CD4-positive, CD25-positive, alpha-beta regulatory T cell (primary cell): ENCODE data around the gene SERINC5. TPM values are rescaled to one million over a fixed set of nuclear protein-coding genes. Genes with fewer than 3 reads are reported as not detected.
"Not testable (repeated sequence)": the region's sequence is repeated elsewhere in the genome, so short reads cannot be mapped to it uniquely, and the experiment has no call there.

Source experiments
- ATAC-seq, 2 donors: fragments of 150-1000 bp; cut with Tn5 transposase; one replicate each; pipeline ENCODE4 v1.10.0; 2021; ENCODE audit warnings: low read depth in 2 of 2, moderate number of reproducible peaks in 2 of 2, moderate library complexity in 1 of 2
- DNase-seq, 3 donors: peaks; one replicate each; pipeline versions ENCODE4 v3.0.0 to v3.0.0-alpha.2; 2012 to 2022; ENCODE audit warnings: mixed read lengths in 1 of 3
- H3K27ac ChIP-seq: one replicate; pipeline ENCODE4 v1.7.0; 2013; ENCODE audit warnings: mild to moderate bottlenecking, low read length; ENCODE audit not compliant: insufficient read depth, poor library complexity, severe bottlenecking
- H3K27me3 ChIP-seq: one replicate; pipeline ENCODE4 v1.7.0; 2013; ENCODE audit warnings: low read length; ENCODE audit not compliant: control insufficient read depth, insufficient read depth
- H3K36me3 ChIP-seq: one replicate; pipeline ENCODE4 v1.7.0; 2013; ENCODE audit warnings: mild to moderate bottlenecking, low read length, moderate library complexity; ENCODE audit not compliant: control insufficient read depth, insufficient read depth
- H3K4me1 ChIP-seq: 2 replicates; pipeline ENCODE4 v1.7.0; 2013; ENCODE audit warnings: mild to moderate bottlenecking, low read length; ENCODE audit not compliant: insufficient read depth, control insufficient read depth, poor library complexity, severe bottlenecking
- H3K4me3 ChIP-seq: one replicate; pipeline ENCODE4 v1.7.0; 2013; ENCODE audit warnings: low read depth, mild to moderate bottlenecking, low read length, moderate library complexity
- H3K9me3 ChIP-seq, 2 experiments: 1 replicate in 1 of 2; 2 replicates in 1 of 2; pipeline ENCODE4 v1.7.0; 2013; ENCODE audit warnings: low read length in 2 of 2, mild to moderate bottlenecking in 1 of 2, moderate library complexity in 1 of 2; ENCODE audit not compliant: control insufficient read depth in 2 of 2
- H3K27ac Mint-ChIP-seq, 3 donors: one replicate each; pipeline ENCODE4 v1.8.0; 2020 to 2022; ENCODE audit warnings: mild to moderate bottlenecking in 3 of 3, mixed read lengths in 3 of 3, moderate library complexity in 2 of 3
- H3K27me3 Mint-ChIP-seq: one replicate; pipeline ENCODE4 v1.8.0; 2022; ENCODE audit warnings: mild to moderate bottlenecking, mixed read lengths
- H3K36me3 Mint-ChIP-seq: one replicate; pipeline ENCODE4 v1.8.0; 2020; ENCODE audit warnings: mixed read lengths
- H3K4me1 Mint-ChIP-seq, 4 donors: one replicate each; pipeline ENCODE4 v1.8.0; 2020 to 2022; ENCODE audit warnings: mixed read lengths in 4 of 4, mild to moderate bottlenecking in 1 of 4
- H3K4me3 Mint-ChIP-seq, 4 donors: one replicate each; pipeline ENCODE4 v1.8.0; 2020 to 2022; ENCODE audit warnings: mild to moderate bottlenecking in 4 of 4, mixed read lengths in 4 of 4, moderate library complexity in 3 of 4
- H3K9me3 Mint-ChIP-seq, 7 donors: one replicate each; pipeline ENCODE4 v1.8.0; 2020 to 2022; ENCODE audit warnings: mixed read lengths in 7 of 7, mild to moderate bottlenecking in 3 of 7, moderate library complexity in 2 of 7
- polyA plus RNA-seq, 4 donors: library from polyadenylated mRNA; unstranded; fragments of 300-500 nt; fragmentation: Illumina TruSeq; gene quantifications; one replicate each; pipeline ENCODE4 v1.2.3, GENCODE V29; 2021
- total RNA-seq: library from RNA; stranded (reverse); gene quantifications from one replicate; pipeline ENCODE4 v1.2.3, GENCODE V29; 2022

Gene SERINC5
- total and polyA plus RNA-seq, 5 donors from 2014 or later = 12.7 to 80.3 (median 16.9) TPM

DNA sequence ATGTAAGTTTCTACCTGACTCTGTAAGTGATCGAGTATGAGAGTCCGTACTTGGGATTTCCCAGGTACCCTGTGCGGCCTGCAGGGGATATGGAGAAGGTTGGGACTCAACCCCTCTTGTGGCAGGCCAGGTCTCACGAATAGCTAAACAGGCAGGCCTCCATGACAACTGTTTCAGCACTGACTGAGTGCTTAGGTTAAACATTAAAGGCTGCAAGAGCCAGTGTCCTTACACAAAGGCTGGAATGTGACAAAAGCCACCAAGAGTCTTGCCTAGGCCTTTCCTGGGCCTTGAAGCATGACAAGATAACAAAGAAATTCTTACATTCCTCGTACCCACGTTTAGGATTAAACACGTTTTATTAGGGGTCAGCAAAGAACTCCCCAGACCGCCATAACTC lies 162.1 kb downstream of the SERINC5 start:
- H3K4me3 Mint-ChIP-seq = no peak overlapping the region
- H3K4me1 ChIP-seq = peaks cover 13% of the 10 kb centered on the region
- ATAC-seq = no peak
- H3K36me3 Mint-ChIP-seq = peaks cover 11% of the 10 kb centered on the region
- H3K9me3 Mint-ChIP-seq = no peaks in the 10 kb centered on the region
- H3K4me3 ChIP-seq = no peak overlapping the region
- no peaks in the 10 kb centered on the region for H3K36me3 ChIP-seq
- H3K4me1 Mint-ChIP-seq = peaks cover 13 to 17% (median 16%) of the 10 kb centered on the region in 4 donors
- no peak overlapping the region for H3K27ac ChIP-seq
- no peaks in the 10 kb centered on the region for H3K27me3 ChIP-seq
- H3K9me3 ChIP-seq = no peaks in the 10 kb centered on the region
- DNase-seq = no peak
- H3K27me3 Mint-ChIP-seq = no peaks in the 10 kb centered on the region
- peak overlapping the region in 1 of 3 donors; percentile 27 for H3K27ac Mint-ChIP-seq

DNA sequence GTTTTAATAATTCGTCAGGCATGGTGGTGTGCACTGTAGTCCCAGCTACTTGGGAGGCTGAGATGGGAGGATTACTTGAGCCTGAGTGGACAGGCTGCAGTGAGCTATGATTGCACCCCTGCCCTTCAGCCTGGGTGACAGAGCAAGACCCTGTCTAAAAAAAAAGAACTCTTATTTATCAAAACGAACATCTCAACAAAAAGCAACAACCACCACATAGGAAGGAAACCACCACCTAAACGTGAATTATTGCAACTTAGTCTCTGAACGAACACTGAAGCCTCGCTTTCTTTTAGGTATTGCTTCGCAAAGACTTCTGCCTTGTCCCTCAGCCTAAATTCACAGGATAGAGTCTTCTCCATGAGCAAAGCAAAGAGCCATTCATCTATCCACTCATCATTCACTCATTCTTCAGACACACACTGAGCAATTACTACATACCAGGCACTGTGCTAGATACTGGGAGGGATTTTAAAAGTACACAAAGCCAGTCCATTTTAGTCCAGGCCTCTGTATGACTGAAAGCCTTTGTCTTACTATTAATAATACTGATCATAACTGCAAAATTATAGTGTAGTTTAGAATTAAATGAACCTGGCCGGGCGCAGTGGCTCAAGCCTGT lies 163.3 kb downstream of the SERINC5 start:
- DNase-seq = peak in 1 of 3 donors; percentile 9
- Histone ChIP-seq H3K4me1 (peaks cover 13% of the 10 kb centered on the region), H3K36me3 (no peaks in the 10 kb centered on the region), H3K4me3 (peak overlapping the region; percentile 4), H3K27ac (no peak overlapping the region), H3K27me3 (no peaks in the 10 kb centered on the region), H3K9me3 (no peaks in the 10 kb centered on the region)
- Mint-ChIP-seq H3K4me1 (peaks cover 13 to 17% (median 16%) of the 10 kb centered on the region in 4 donors), H3K4me3 (peak overlapping the region in 2 of 4 donors; percentile 52 to 68), H3K36me3 (peaks cover 7% of the 10 kb centered on the region), H3K27me3 (no peaks in the 10 kb centered on the region), H3K27ac (peak overlapping the region; percentile 44 to 85 (median 80)), H3K9me3 (no peaks in the 10 kb centered on the region)
- ATAC-seq = no peak

DNA sequence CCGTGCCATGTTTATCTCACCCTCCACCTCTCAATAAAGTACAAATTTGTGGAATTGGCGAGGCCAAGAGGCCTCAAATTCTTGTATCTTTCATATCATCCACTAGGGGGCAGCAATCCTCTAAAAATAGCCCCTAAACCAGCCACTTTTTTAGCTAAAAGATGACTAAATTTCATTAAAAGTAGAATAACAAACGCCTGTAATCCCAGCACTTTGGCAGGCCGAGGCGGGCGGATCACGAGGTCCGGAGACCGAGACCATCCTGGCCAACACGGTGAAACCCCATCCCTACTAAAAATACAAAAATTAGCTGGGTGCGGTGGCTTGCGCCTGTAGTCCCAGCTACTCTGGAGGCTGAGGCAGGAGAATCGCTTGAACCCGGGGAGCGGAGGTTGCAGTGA lies 164.1 kb downstream of the SERINC5 start:
- H3K27ac Mint-ChIP-seq = peak overlapping the region; percentile 44 to 78 (median 76)
- H3K4me1 ChIP-seq = peaks cover 13% of the 10 kb centered on the region
- ATAC-seq (peak; percentile 31 to 39), DNase-seq (peak; percentile 11 to 71 (median 68))
- not testable (repeated sequence) for H3K27me3 ChIP-seq, H3K36me3 Mint-ChIP-seq, H3K4me3 ChIP-seq, H3K9me3 Mint-ChIP-seq, H3K4me3 Mint-ChIP-seq, H3K27ac ChIP-seq, H3K9me3 ChIP-seq, H3K27me3 Mint-ChIP-seq, H3K36me3 ChIP-seq
- peaks cover 13 to 17% (median 16%) of the 10 kb centered on the region in 4 donors for H3K4me1 Mint-ChIP-seq

DNA sequence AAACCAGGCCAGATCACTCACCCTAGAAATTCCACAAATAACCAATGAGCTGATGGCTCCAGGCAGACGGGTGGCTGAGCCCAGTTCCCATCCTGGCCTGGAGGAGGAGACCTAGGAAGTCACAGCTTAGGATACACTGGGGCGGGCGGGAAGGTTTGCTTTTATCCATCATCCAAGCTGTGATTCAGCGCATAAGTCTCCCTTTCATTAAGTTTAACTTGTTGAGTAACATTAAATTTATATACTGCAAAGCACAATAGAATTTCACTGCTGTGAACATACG lies 165.0 kb downstream of the SERINC5 start:
- H3K4me3 ChIP-seq = no peak overlapping the region
- Mint-ChIP-seq H3K27me3 (peaks cover 4% of the 10 kb centered on the region), H3K27ac (no peak overlapping the region), H3K36me3 (no peaks in the 10 kb centered on the region), H3K9me3 (no peaks in the 10 kb centered on the region), H3K4me1 (peaks cover 8 to 17% (median 15%) of the 10 kb centered on the region in 4 donors), H3K4me3 (no peak overlapping the region)
- no peaks in the 10 kb centered on the region for H3K27me3 ChIP-seq
- ATAC-seq (no peak), DNase-seq (no peak)
- no peaks in the 10 kb centered on the region for H3K9me3 ChIP-seq
- H3K27ac ChIP-seq = no peak overlapping the region
- peaks cover 13% of the 10 kb centered on the region for H3K4me1 ChIP-seq
- H3K36me3 ChIP-seq = no peaks in the 10 kb centered on the region

DNA sequence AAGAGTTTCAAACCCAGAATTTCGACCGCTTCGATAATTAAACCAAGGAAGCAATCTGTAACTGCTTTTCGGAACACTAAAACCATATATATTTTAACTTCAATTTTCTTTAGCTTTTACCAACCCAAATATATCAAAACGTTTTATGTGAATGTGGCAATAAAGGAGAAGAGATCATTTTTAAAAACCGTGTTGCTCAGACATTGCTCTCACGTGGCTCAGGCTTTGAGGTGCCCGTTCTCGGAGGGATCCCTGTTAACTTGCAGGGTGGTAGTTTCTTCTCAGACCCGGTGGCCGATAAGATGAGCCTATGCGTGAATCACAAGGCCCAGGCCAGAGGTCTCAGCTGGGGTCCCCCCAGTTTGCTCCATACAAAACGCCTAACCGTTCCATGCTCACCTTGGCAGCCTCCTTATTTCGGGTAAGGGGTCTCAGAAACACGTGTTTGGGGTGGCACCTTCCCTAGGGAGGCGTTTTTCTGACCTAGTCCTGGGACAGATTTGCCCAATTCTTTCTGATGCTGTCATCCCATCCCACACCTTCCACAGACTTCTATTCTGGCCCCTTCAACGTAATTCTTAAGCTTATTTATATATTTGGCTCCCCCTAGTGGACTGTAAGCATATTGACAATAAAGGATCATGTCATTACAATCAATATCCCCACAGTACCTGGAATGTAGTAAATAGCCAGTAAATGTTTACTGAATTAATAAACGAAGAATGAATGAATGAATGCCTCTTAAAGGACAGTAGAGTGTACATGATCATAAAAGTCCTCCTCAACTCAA lies 172.6 kb downstream of the SERINC5 start:
- Histone ChIP-seq H3K36me3 (no peaks in the 10 kb centered on the region), H3K9me3 (no peaks in the 10 kb centered on the region), H3K27me3 (no peaks in the 10 kb centered on the region), H3K4me3 (peak overlapping the region; percentile 65), H3K27ac (no peak overlapping the region), H3K4me1 (peaks cover 9% of the 10 kb centered on the region)
- Mint-ChIP-seq H3K9me3 (no peaks in the 10 kb centered on the region), H3K27ac (peak overlapping the region in 1 of 3 donors; percentile 82), H3K27me3 (peaks cover 4% of the 10 kb centered on the region), H3K36me3 (no peaks in the 10 kb centered on the region), H3K4me1 (peaks cover 4 to 14% (median 6%) of the 10 kb centered on the region in 4 donors), H3K4me3 (peak overlapping the region; percentile 11 to 91 (median 84))
- DNase-seq = peak in 2 of 3 donors; percentile 59
- peak; percentile 66 to 67 for ATAC-seq

DNA sequence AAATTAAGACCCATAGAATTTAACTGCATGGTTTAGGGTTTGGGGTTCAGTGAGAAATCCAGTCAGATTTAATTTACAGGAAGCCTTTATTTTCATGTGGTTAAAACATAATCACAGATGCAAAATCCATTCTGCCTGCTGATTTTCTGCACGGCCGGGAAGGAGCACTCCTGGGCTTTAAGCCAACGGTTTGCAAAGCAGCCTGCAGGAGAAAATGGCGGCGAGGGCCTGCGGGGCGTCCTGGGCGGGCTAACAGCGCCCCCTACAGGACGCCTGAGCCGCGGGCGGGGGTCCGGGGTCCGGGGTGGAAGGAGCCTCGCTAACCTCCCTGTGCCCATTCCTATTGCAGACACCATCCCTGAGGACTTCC lies 173.1 kb downstream of the SERINC5 start:
- peaks cover 9% of the 10 kb centered on the region for H3K4me1 ChIP-seq
- Mint-ChIP-seq H3K27me3 (peaks cover 4% of the 10 kb centered on the region), H3K36me3 (no peaks in the 10 kb centered on the region), H3K9me3 (no peaks in the 10 kb centered on the region), H3K27ac (no peak overlapping the region), H3K4me3 (peak overlapping the region in 2 of 4 donors; percentile 84 to 85), H3K4me1 (peaks cover 4 to 14% (median 6%) of the 10 kb centered on the region in 4 donors)
- peak overlapping the region; percentile 65 for H3K4me3 ChIP-seq
- no peaks in the 10 kb centered on the region for H3K27me3 ChIP-seq
- H3K27ac ChIP-seq = no peak overlapping the region
- no peaks in the 10 kb centered on the region for H3K36me3 ChIP-seq
- DNase-seq = peak; percentile 14 to 67 (median 49)
- H3K9me3 ChIP-seq = no peaks in the 10 kb centered on the region
- peak in 1 of 2 donors; percentile 43 for ATAC-seq

DNA sequence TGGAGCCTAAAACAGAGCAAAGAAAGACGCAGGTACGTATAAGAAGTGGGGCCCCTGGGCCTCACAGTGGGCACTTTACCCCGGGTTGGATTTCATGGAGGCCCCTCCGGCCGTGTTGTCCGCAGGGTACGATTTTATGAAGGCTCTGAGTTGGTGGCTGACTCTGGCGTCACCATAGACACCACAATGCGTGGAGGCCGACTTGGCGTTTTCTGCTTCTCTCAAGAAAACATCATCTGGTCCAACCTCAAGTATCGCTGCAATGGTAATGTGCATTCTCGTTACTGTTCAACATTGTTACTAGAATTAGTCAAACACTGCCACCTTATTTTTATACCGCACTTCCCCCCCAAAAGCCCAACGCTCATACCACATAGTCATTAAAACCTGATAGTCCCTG lies 173.6 kb downstream of the SERINC5 start:
- ATAC-seq (no peak), DNase-seq (no peak)
- no peaks in the 10 kb centered on the region for H3K9me3 ChIP-seq
- peaks cover 4% of the 10 kb centered on the region for H3K36me3 Mint-ChIP-seq
- H3K27ac Mint-ChIP-seq = no peak overlapping the region
- H3K4me1 ChIP-seq = peaks cover 9% of the 10 kb centered on the region
- H3K27ac ChIP-seq = no peak overlapping the region
- H3K27me3 ChIP-seq = no peaks in the 10 kb centered on the region
- H3K4me1 Mint-ChIP-seq = peaks cover 4 to 14% (median 6%) of the 10 kb centered on the region in 4 donors
- H3K27me3 Mint-ChIP-seq = peaks cover 4% of the 10 kb centered on the region
- H3K4me3 ChIP-seq = no peak overlapping the region
- H3K36me3 ChIP-seq = no peaks in the 10 kb centered on the region
- peak overlapping the region in 1 of 4 donors; percentile 3 for H3K4me3 Mint-ChIP-seq
- no peaks in the 10 kb centered on the region for H3K9me3 Mint-ChIP-seq
